A549 (cell line): ENCODE data around the gene TYW3. TPM values are rescaled to one million over a fixed set of nuclear protein-coding genes. Genes with fewer than 3 reads are reported as not detected.

Experiments used
- ATAC-seq, 2 experiments: fragments of 200-7000 bp in 1 of 2; fragments of >200 bp in 1 of 2; cut with Nextera tagmentation in 1 of 2; cut with Tn5 transposase in 1 of 2; 3 replicates each; pipeline versions ENCODE4 v1.8.0 to v1.9.1; 2018 to 2020; ENCODE audit warnings: mild to moderate bottlenecking in 1 of 2, moderate library complexity in 1 of 2
- CTCF ChIA-PET: fragments of 300-600 bp; sonication (Branson Sonifier 250); formaldehyde crosslinking; extraction: SDS; loops from one replicate; lab custom pipeline; 2021; ENCODE audit warnings: antibody characterized with exemption, inconsistent platforms; lab: Yijun Ruan, JAX
- POLR2A ChIA-PET: fragments of 350-600 bp; formaldehyde crosslinking; extraction: SDS; loops from one replicate; lab custom pipeline; 2021; ENCODE audit warnings: antibody characterized with exemption, inconsistent platforms; lab: Yijun Ruan, JAX
- DNase-seq, 2 experiments: peaks; one replicate each; pipeline versions ENCODE4 v3.0.0 to v3.0.0-alpha.2; 2011 to 2016; ENCODE audit warnings: low read depth in 1 of 2, low spot score in 1 of 2
- FAIRE-seq: peaks from 2 replicates; lab custom pipeline; 2011; peaks lifted over from hg19 to GRCh38; lab: Jason Lieb, UNC
- H3K27ac ChIP-seq, 2 experiments: fragments of >200 bp; sonication (Bioruptor Twin); formaldehyde crosslinking; 3 replicates each; pipeline ENCODE4 v1.5.1; 2016 to 2017
- H3K4me1 ChIP-seq: fragments of >200 bp; sonication (Bioruptor Twin); formaldehyde crosslinking; 3 replicates; pipeline ENCODE4 v1.6.1; 2016
- H3K4me2 ChIP-seq: fragments of >200 bp; sonication (Bioruptor Twin); formaldehyde crosslinking; 3 replicates; pipeline ENCODE4 v1.6.1; 2016
- H3K4me3 ChIP-seq: fragments of >200 bp; sonication (Bioruptor Twin); formaldehyde crosslinking; 3 replicates; pipeline ENCODE4 v1.5.1; 2016
- H3K9me3 ChIP-seq: fragments of >200 bp; sonication (Bioruptor Twin); formaldehyde crosslinking; 3 replicates; pipeline ENCODE4 v1.6.1; 2016
- ATOH8 ChIP-seq: fragments of 250-450 bp; sonication (Bioruptor Pico); IDR thresholded peaks from 2 replicates; pipeline ENCODE4 v1.5.0; 2020; ENCODE audit warnings: low read depth, mild to moderate bottlenecking, moderate library complexity
- BCL3 ChIP-seq: fragments of >200 bp; sonication (Bioruptor Twin); formaldehyde crosslinking; IDR thresholded peaks from 3 replicates; pipeline ENCODE4 v1.6.1; 2016
- CBX8 ChIP-seq: fragments of 200-600 bp; sonication (generic); IDR thresholded peaks from 2 replicates; pipeline ENCODE4 v1.6.1; 2016
- EP300 ChIP-seq, 2 experiments: fragments of >200 bp; sonication (Bioruptor Twin); formaldehyde crosslinking; IDR thresholded peaks; 2 replicates in 1 of 2; 3 replicates in 1 of 2; pipeline ENCODE4 v1.6.1; 2016 to 2017
- FOSB ChIP-seq: fragments of 250-450 bp; sonication (Bioruptor Pico); IDR thresholded peaks from 2 replicates; pipeline ENCODE4 v1.5.0; 2020; ENCODE audit warnings: mild to moderate bottlenecking, moderate library complexity
- HEYL ChIP-seq: fragments of 250-450 bp; sonication (Bioruptor Pico); IDR thresholded peaks from 2 replicates; pipeline ENCODE4 v1.8.0; 2021; ENCODE audit warnings: mild to moderate bottlenecking, moderate library complexity
- HOXA7 ChIP-seq: fragments of 250-450 bp; sonication (Bioruptor Pico); IDR thresholded peaks from 2 replicates; pipeline ENCODE4 v1.5.0; 2020; ENCODE audit warnings: mild to moderate bottlenecking, moderate library complexity
- JUNB ChIP-seq: fragments of >200 bp; sonication (Bioruptor Twin); formaldehyde crosslinking; IDR thresholded peaks from 2 replicates; pipeline ENCODE4 v1.6.1; 2016
- KDM5A ChIP-seq: fragments of 200-600 bp; sonication (generic); IDR thresholded peaks from 2 replicates; pipeline ENCODE4 v1.6.1; 2016; ENCODE audit warnings: antibody characterized with exemption, mild to moderate bottlenecking
- MAFK ChIP-seq: fragments of 450-650 bp; IDR thresholded peaks from 2 replicates; pipeline ENCODE4 v1.6.1; 2014; ENCODE audit not compliant: partially characterized antibody
- MAZ ChIP-seq: fragments of 150-350 bp; IDR thresholded peaks from 2 replicates; pipeline ENCODE4 v1.6.1; 2014; ENCODE audit warnings: antibody characterized with exemption, low read depth, low read length, borderline replicate concordance
- NFE2L2 ChIP-seq: fragments of 150-350 bp; conservative IDR thresholded peaks from 2 replicates; pipeline ENCODE4 v1.6.1; 2014; ENCODE audit warnings: low read length
- POLR2A ChIP-seq: IDR thresholded peaks from 2 replicates; pipeline ENCODE4 v1.6.1; 2012; ENCODE audit warnings: mild to moderate bottlenecking, low read length
- RARB ChIP-seq: fragments of 250-450 bp; sonication (Bioruptor Pico); IDR thresholded peaks from 2 replicates; pipeline ENCODE4 v1.8.0; 2021; ENCODE audit warnings: mild to moderate bottlenecking, moderate library complexity
- RNF2 ChIP-seq: fragments of 200-600 bp; sonication (generic); IDR thresholded peaks from 2 replicates; pipeline ENCODE4 v1.6.1; 2016; ENCODE audit warnings: low read depth, mild to moderate bottlenecking, antibody characterized with exemption, moderate library complexity, borderline replicate concordance
- TFCP2L1 ChIP-seq: fragments of 250-450 bp; sonication (Bioruptor Pico); IDR thresholded peaks from 2 replicates; pipeline ENCODE4 v1.5.0; 2021; ENCODE audit warnings: mild to moderate bottlenecking
- USF2 ChIP-seq: fragments of 450-650 bp; IDR thresholded peaks from 2 replicates; pipeline ENCODE4 v1.6.1; 2014; ENCODE audit warnings: antibody characterized with exemption
- ZNF302 ChIP-seq: fragments of 250-450 bp; sonication (Bioruptor Pico); IDR thresholded peaks from 2 replicates; pipeline ENCODE4 v1.9.0; 2021; ENCODE audit warnings: inconsistent platforms, mild to moderate bottlenecking, moderate library complexity
- WGBS: methylation state at CpG from one replicate; pipeline ENCODE4 v1.1.6; 2017; ENCODE audit errors: missing lambda C conversion rate; 5-methylcytosine and 5-hydroxymethylcytosine counted together
- polyA plus RNA-seq, 4 experiments: library from polyadenylated mRNA; depleted of rRNA in 3 of 4; stranded (reverse); fragments of >200 nt; fragmentation: RNase III in 1 of 4; extraction: RNeasy Plus Mini Kit Qiagen cat#74134 plus additional on column Dnase treatment in 1 of 4; gene quantifications; 2 replicates in 3 of 4; 3 replicates in 1 of 4; pipeline ENCODE4 v1.2.3, GENCODE V29; 2011 to 2017
- TF ChIP-seq, protein P1 (sequence below): fragments of 250-450 bp; sonication (Bioruptor Pico); IDR thresholded peaks from 2 replicates; pipeline ENCODE4 v1.5.0; 2021; ENCODE audit warnings: mild to moderate bottlenecking, moderate library complexity, borderline replicate concordance

The TYW3 gene
- polyA plus RNA-seq, 2 of the 4 experiments (the other 2 are of a cell fraction) = 17.1 to 33.1 TPM

GRCh38 chr1:74697832-74698231 is 35.1 kb upstream of the TYW3 start:
- POLR2A ChIA-PET = no interaction called here
- DNase-seq (no peak), FAIRE-seq (no peak), ATAC-seq (no peak)
- 77% methylated on average over 2 of the region's 2 CpGs for WGBS
- H3K4me1 ChIP-seq = peaks cover 13% of the 10 kb centered on the region; the same call in 2 of the 3 replicates
- H3K27ac ChIP-seq = no peak overlapping the region
- no peak overlapping the region for H3K4me3 ChIP-seq
- H3K4me2 ChIP-seq = no peak overlapping the region
- H3K9me3 ChIP-seq = no peaks in the 10 kb centered on the region
- no peak for TF ChIP-seq HEYL (CRISPR knock-in tag)
- TF ChIP-seq, protein P1, sequence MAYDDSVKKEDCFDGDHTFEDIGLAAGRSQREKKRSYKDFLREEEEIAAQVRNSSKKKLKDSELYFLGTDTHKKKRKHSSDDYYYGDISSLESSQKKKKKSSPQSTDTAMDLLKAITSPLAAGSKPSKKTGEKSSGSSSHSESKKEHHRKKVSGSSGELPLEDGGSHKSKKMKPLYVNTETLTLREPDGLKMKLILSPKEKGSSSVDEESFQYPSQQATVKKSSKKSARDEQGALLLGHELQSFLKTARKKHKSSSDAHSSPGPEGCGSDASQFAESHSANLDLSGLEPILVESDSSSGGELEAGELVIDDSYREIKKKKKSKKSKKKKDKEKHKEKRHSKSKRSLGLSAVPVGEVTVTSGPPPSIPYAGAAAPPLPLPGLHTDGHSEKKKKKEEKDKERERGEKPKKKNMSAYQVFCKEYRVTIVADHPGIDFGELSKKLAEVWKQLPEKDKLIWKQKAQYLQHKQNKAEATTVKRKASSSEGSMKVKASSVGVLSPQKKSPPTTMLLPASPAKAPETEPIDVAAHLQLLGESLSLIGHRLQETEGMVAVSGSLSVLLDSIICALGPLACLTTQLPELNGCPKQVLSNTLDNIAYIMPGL (CRISPR knock-in tag) = no peak
- TF ChIP-seq BCL3 = no peak
- TF ChIP-seq EP300 (IDR thresholded peaks at IDR 0.05) = no peak
- no peak for TF ChIP-seq KDM5A
- no peak for TF ChIP-seq FOSB
- TF ChIP-seq TFCP2L1 (CRISPR knock-in tag) = no peak
- no peak for TF ChIP-seq JUNB
- CTCF ChIA-PET = no interaction called here

DNA sequence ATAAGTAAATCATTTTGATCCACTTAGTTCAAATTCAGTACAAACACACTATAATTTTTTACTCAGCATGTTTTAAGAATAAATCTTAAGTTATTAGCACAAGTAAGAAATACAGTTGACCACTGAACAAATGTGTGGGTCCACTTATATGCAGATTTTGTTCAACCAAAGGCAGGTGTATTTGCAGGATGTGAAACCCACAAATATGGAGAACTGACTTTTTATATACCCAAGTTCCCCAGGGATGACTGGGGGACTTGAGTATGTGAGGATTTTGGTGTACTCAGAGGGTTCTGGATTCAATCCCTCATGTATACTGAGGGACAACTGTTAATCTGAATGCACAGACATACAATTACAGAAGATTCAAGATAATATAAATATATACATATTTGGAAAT is 33.6 kb upstream of the TYW3 start:
- CTCF ChIA-PET = no interaction called here
- TF ChIP-seq MAZ (no peak), ZNF302 (CRISPR knock-in tag) (no peak)

GRCh38 chr1:74703386-74704182 is 29.4 kb upstream of the TYW3 start:
- Histone ChIP-seq H3K4me1 (no peaks in the 10 kb centered on the region), H3K27ac (no peak overlapping the region), H3K4me2 (no peak overlapping the region), H3K9me3 (no peaks in the 10 kb centered on the region), H3K4me3 (no peak overlapping the region)
- ATAC-seq (no peak), DNase-seq (no peak), FAIRE-seq (no peak)
- 95% methylated on average over 6 of the region's 6 CpGs for WGBS
- CTCF ChIA-PET = interaction anchor here (0.7 kb wide), 1 partner anchor 14 kb away, joined by 3 read pairs; no protein-coding TSS in a partner anchor
- TF ChIP-seq CBX8 (no peak), MAFK (no peak), JUNB (no peak), FOSB (no peak), NFE2L2 (no peak), TFCP2L1 (CRISPR knock-in tag) (no peak), BCL3 (no peak), HOXA7 (no peak), RNF2 (no peak), USF2 (no peak), ATOH8 (CRISPR knock-in tag) (no peak), RARB (CRISPR knock-in tag) (no peak), POLR2A (no peak)
- POLR2A ChIA-PET = no interaction called here

More for the DNA sequence above, 33.6 kb upstream of the TYW3 start:
- no peak overlapping the region for H3K27ac ChIP-seq
- FAIRE-seq (no peak), DNase-seq (no peak), ATAC-seq (no peak)
- H3K4me2 ChIP-seq = no peak overlapping the region
- peaks cover 1% of the 10 kb centered on the region; the same call in 2 of the 3 replicates for H3K4me1 ChIP-seq
- POLR2A ChIA-PET = no interaction called here
- no peaks in the 10 kb centered on the region for H3K9me3 ChIP-seq
- H3K4me3 ChIP-seq = no peak overlapping the region
